Peyer's patch (tissue), 4 donors: ENCODE measurements around the gene KIAA0319L.
"Not testable (repeated sequence)": the region's sequence is repeated elsewhere in the genome, so short reads cannot be mapped to it uniquely, and the experiment has no call there.

Source experiments
- CTCF ChIP-seq, 6 experiments: fragments of 450-650 bp in 4 of 6; fragments of 200-600 bp in 2 of 6; sonication (generic) in 1 of 6; IDR thresholded peaks; one replicate each; pipeline ENCODE4 v1.5.1; 2017 to 2019; ENCODE audit warnings: antibody characterized with exemption in 6 of 6, mild to moderate bottlenecking in 3 of 6, moderate library complexity in 1 of 6
- POLR2A ChIP-seq, 2 donors: fragments of 450-650 bp; IDR thresholded peaks; one replicate each; pipeline ENCODE4 v1.5.1; 2017; ENCODE audit warnings: antibody characterized with exemption in 2 of 2, mild to moderate bottlenecking in 2 of 2, moderate library complexity in 2 of 2

- not testable (repeated sequence) for TF ChIP-seq CTCF, POLR2A (IDR thresholded peaks at IDR 0.05)
Measured at GRCh38 chr1:35576766-35577070, 19.5 kb upstream of the KIAA0319L start.
